ENCODE data around the gene USP36. TPM values are rescaled to one million over a fixed set of nuclear protein-coding genes. Genes with fewer than 3 reads are reported as not detected.

The USP36 gene
- polyA plus RNA-seq, 4 donors = 26.7 to 55.4 (median 45.6) TPM

GRCh38 chr17:78819402-78819801 lies 21.2 kb downstream of the USP36 start:
- DNase-seq (ENCODE audit: low read depth in 4 of 4, low spot score in 2 of 4) = no peak

- DNase-seq (ENCODE audit: low read depth in 4 of 4, low spot score in 2 of 4) = no peak
These were observed 21.7 kb downstream of the USP36 start for GRCh38 chr17:78818932-78819331.

- no peak for DNase-seq (ENCODE audit: low read depth in 4 of 4, low spot score in 2 of 4)
These were observed 22.3 kb downstream of the USP36 start for GRCh38 chr17:78818152-78818846.

- no peak for DNase-seq (ENCODE audit: low read depth in 4 of 4, low spot score in 2 of 4)
These were observed 23.5 kb downstream of the USP36 start for GRCh38 chr17:78817123-78817522.

- DNase-seq (ENCODE audit: low read depth in 4 of 4, low spot score in 2 of 4) = no peak
These were observed 24.9 kb downstream of the USP36 start for GRCh38 chr17:78815696-78816095.

GRCh38 chr17:78812855-78813254 lies 27.8 kb downstream of the USP36 start:
- DNase-seq (ENCODE audit: low read depth in 4 of 4, low spot score in 2 of 4) = no peak

- DNase-seq (ENCODE audit: low read depth in 4 of 4, low spot score in 2 of 4) = no peak
These were observed 32.5 kb downstream of the USP36 start for GRCh38 chr17:78808163-78808562.

- no peak for DNase-seq (ENCODE audit: low read depth in 4 of 4, low spot score in 2 of 4)
These were observed 34.2 kb downstream of the USP36 start for GRCh38 chr17:78806451-78806850.

- DNase-seq (ENCODE audit: low read depth in 4 of 4, low spot score in 2 of 4) = no peak
These were observed 35.3 kb downstream of the USP36 start for GRCh38 chr17:78805301-78805700.

- DNase-seq (ENCODE audit: low read depth in 4 of 4, low spot score in 2 of 4) = no peak
These were observed 35.8 kb downstream of the USP36 start for GRCh38 chr17:78804777-78805176.

GRCh38 chr17:78803186-78803845 lies 37.3 kb downstream of the USP36 start:
- no peak for DNase-seq (ENCODE audit: low read depth in 4 of 4, low spot score in 2 of 4)

GRCh38 chr17:78802459-78802858 lies 38.2 kb downstream of the USP36 start:
- DNase-seq (ENCODE audit: low read depth in 4 of 4, low spot score in 2 of 4) = no peak

GRCh38 chr17:78802008-78802407 lies 38.6 kb downstream of the USP36 start:
- no peak for DNase-seq (ENCODE audit: low read depth in 4 of 4, low spot score in 2 of 4)

GRCh38 chr17:78800132-78800931 lies 40.3 kb downstream of the USP36 start:
- no peak for DNase-seq (ENCODE audit: low read depth in 4 of 4, low spot score in 2 of 4)

GRCh38 chr17:78798695-78799559 lies 41.7 kb downstream of the USP36 start:
- DNase-seq (ENCODE audit: low read depth in 4 of 4, low spot score in 2 of 4) = no peak

- DNase-seq (ENCODE audit: low read depth in 4 of 4, low spot score in 2 of 4) = no peak
These were observed 42.7 kb downstream of the USP36 start for GRCh38 chr17:78797691-78798585.

- DNase-seq (ENCODE audit: low read depth in 4 of 4, low spot score in 2 of 4) = no peak
These were observed 43.4 kb downstream of the USP36 start for GRCh38 chr17:78797213-78797612.

- no peak for DNase-seq (ENCODE audit: low read depth in 4 of 4, low spot score in 2 of 4)
These were observed 44.1 kb downstream of the USP36 start for GRCh38 chr17:78796517-78796900.

- DNase-seq (ENCODE audit: low read depth in 4 of 4, low spot score in 2 of 4) = no peak
These were observed 44.6 kb downstream of the USP36 start for GRCh38 chr17:78795861-78796516.
